IMR-90 (cell line): ENCODE results near the gene CACNB2. TPM values are rescaled to one million over a fixed set of nuclear protein-coding genes. Genes with fewer than 3 reads are reported as not detected.

Source experiments
- ATAC-seq: fragments of 200-7000 bp; cut with Tn5 transposase; 2 replicates; pipeline ENCODE4 v1.9.1; 2020; ENCODE audit warnings: low read depth, mild to moderate bottlenecking, moderate library complexity
- BruUV-seq: library from RNA; stranded (reverse); fragments of 400-500 nt; replicated peaks from 2 replicates; lab custom pipeline; 2021; lab: Mats Ljungman, UMichigan
- CTCF ChIA-PET: fragments of 300-600 bp; formaldehyde crosslinking; extraction: SDS; loops from one replicate; lab custom pipeline; 2021; ENCODE audit warnings: antibody characterized with exemption; lab: Yijun Ruan, JAX
- POLR2A ChIA-PET: fragments of 300-600 bp; sonication (Branson Sonifier 250); formaldehyde crosslinking; loops from one replicate; lab custom pipeline; 2022; ENCODE audit warnings: antibody characterized with exemption; ENCODE audit not compliant: unreplicated experiment; lab: Charles Lee
- DNase-seq: peaks from one replicate; pipeline ENCODE4 v3.0.0; 2013
- H2AFZ ChIP-seq: replicated peaks from 2 replicates; pipeline ENCODE3; 2013; ENCODE audit warnings: low read length, mild to moderate bottlenecking; ENCODE audit not compliant: poor library complexity
- H2AK5ac ChIP-seq: 2 replicates; pipeline ENCODE4 v1.6.1; 2013; ENCODE audit warnings: low read depth, low read length, inconsistent platforms
- H2AK9ac ChIP-seq: replicated peaks from 2 replicates; pipeline ENCODE3; 2013; ENCODE audit warnings: mild to moderate bottlenecking, low read depth, low read length, moderate library complexity; ENCODE audit not compliant: poor library complexity
- H2BK120ac ChIP-seq: 2 replicates; pipeline ENCODE4 v1.6.1; 2013; ENCODE audit warnings: low read depth, low read length, inconsistent platforms
- H2BK15ac ChIP-seq: 3 replicates; pipeline ENCODE4 v1.6.1; 2013; ENCODE audit warnings: low read depth, low read length, inconsistent platforms
- H2BK20ac ChIP-seq: 2 replicates; pipeline ENCODE4 v1.6.1; 2013; ENCODE audit warnings: low read depth, mild to moderate bottlenecking, inconsistent platforms, low read length, moderate library complexity
- H2BK5ac ChIP-seq: 2 replicates; pipeline ENCODE4 v1.6.1; 2013; ENCODE audit warnings: mild to moderate bottlenecking, low read depth, low read length, inconsistent platforms; ENCODE audit not compliant: poor library complexity, severe bottlenecking
- H3K14ac ChIP-seq: replicated peaks from 2 replicates; pipeline ENCODE4 v1.6.1; 2013; ENCODE audit warnings: low read depth, low read length, inconsistent platforms
- H3K18ac ChIP-seq: 2 replicates; pipeline ENCODE4 v1.6.1; 2013; ENCODE audit warnings: low read depth, low read length, control low read depth
- H3K23ac ChIP-seq: 2 replicates; pipeline ENCODE4 v1.6.1; 2013; ENCODE audit warnings: low read depth, low read length, inconsistent platforms
- H3K27ac ChIP-seq: 2 replicates; pipeline ENCODE4 v1.5.1; 2013; ENCODE audit warnings: mild to moderate bottlenecking, control low read depth, low read length; ENCODE audit not compliant: insufficient read depth
- H3K27me3 ChIP-seq: 2 replicates; pipeline ENCODE4 v1.6.1; 2013; ENCODE audit warnings: low read length; ENCODE audit not compliant: control insufficient read depth, insufficient read depth
- H3K36me3 ChIP-seq: 2 replicates; pipeline ENCODE4 v1.6.1; 2013; ENCODE audit warnings: low read length, mixed read lengths; ENCODE audit not compliant: control insufficient read depth, insufficient read depth
- H3K4ac ChIP-seq: 2 replicates; pipeline ENCODE4 v1.6.1; 2013; ENCODE audit warnings: low read depth, low read length, inconsistent platforms
- H3K4me1 ChIP-seq: 2 replicates; pipeline ENCODE4 v1.6.1; 2013; ENCODE audit warnings: low read length, mixed read lengths; ENCODE audit not compliant: control insufficient read depth, insufficient read depth
- H3K4me2 ChIP-seq: 2 replicates; pipeline ENCODE4 v1.6.1; 2013; ENCODE audit warnings: low read depth, mild to moderate bottlenecking, control low read depth, low read length, moderate library complexity
- H3K4me3 ChIP-seq: 2 replicates; pipeline ENCODE4 v1.5.1; 2013; ENCODE audit warnings: low read depth, mild to moderate bottlenecking, control low read depth, low read length, moderate library complexity; ENCODE audit not compliant: insufficient read depth
- H3K56ac ChIP-seq: 2 replicates; pipeline ENCODE4 v1.6.1; 2013; ENCODE audit warnings: low read length, inconsistent platforms; ENCODE audit not compliant: insufficient read depth; ENCODE audit errors: extremely low read depth
- H3K79me1 ChIP-seq, 2 experiments: 2 replicates each; pipeline ENCODE4 v1.6.1; 2013; ENCODE audit warnings: low read length in 2 of 2, inconsistent platforms in 1 of 2, low read depth in 1 of 2
- H3K9ac ChIP-seq: 2 replicates; pipeline ENCODE4 v1.6.1; 2013; ENCODE audit warnings: low read depth, low read length, control low read depth
- H3K9me1 ChIP-seq: 2 replicates; pipeline ENCODE4 v1.6.1; 2013; ENCODE audit warnings: low read length, inconsistent platforms; ENCODE audit not compliant: insufficient read depth
- H3K9me3 ChIP-seq: 2 replicates; pipeline ENCODE4 v1.6.1; 2013; ENCODE audit warnings: low read length; ENCODE audit not compliant: control insufficient read depth, insufficient read depth
- H4K20me1 ChIP-seq: 2 replicates; pipeline ENCODE4 v1.6.1; 2013; ENCODE audit warnings: low read length, inconsistent platforms; ENCODE audit not compliant: insufficient read depth
- H4K5ac ChIP-seq: 2 replicates; pipeline ENCODE4 v1.6.1; 2013; ENCODE audit warnings: mild to moderate bottlenecking, low read depth, low read length, control low read depth
- H4K8ac ChIP-seq, 2 experiments: 2 replicates each; pipeline ENCODE4 v1.6.1; 2013; ENCODE audit warnings: low read depth in 2 of 2, low read length in 2 of 2, control low read depth in 1 of 2, inconsistent platforms in 1 of 2
- H4K91ac ChIP-seq: 2 replicates; pipeline ENCODE4 v1.6.1; 2013; ENCODE audit warnings: low read depth, low read length, inconsistent platforms; ENCODE audit not compliant: insufficient read depth
- BHLHE40 ChIP-seq: fragments of 150-350 bp; IDR thresholded peaks from 2 replicates; pipeline ENCODE4 v1.6.1; 2016; ENCODE audit warnings: mild to moderate bottlenecking, low read depth, low read length
- CHD1 ChIP-seq: IDR thresholded peaks from 2 replicates; pipeline ENCODE4 v1.6.1; 2012; ENCODE audit warnings: low read depth, low read length, improper control_type of control experiment
- FOS ChIP-seq: fragments of 150-350 bp; IDR thresholded peaks from 2 replicates; pipeline ENCODE4 v1.6.1; 2016; ENCODE audit warnings: low read depth, low read length
- MAZ ChIP-seq: IDR thresholded peaks from 2 replicates; pipeline ENCODE4 v1.6.1; 2012; ENCODE audit warnings: low read depth, mild to moderate bottlenecking, low read length, improper control_type of control experiment, moderate library complexity, borderline replicate concordance
- MXI1 ChIP-seq: IDR thresholded peaks from 2 replicates; pipeline ENCODE4 v1.6.1; 2012; ENCODE audit warnings: low read depth, mild to moderate bottlenecking, low read length, moderate library complexity, borderline replicate concordance
- POLR2A ChIP-seq: IDR thresholded peaks from 2 replicates; pipeline ENCODE4 v1.6.1; 2012; ENCODE audit warnings: mild to moderate bottlenecking, low read depth, low read length
- RAD21 ChIP-seq: IDR thresholded peaks from 2 replicates; pipeline ENCODE4 v1.6.1; 2012; ENCODE audit warnings: low read length, improper control_type of control experiment
- USF2 ChIP-seq: fragments of 150-350 bp; IDR thresholded peaks from 2 replicates; pipeline ENCODE4 v1.6.1; 2017; ENCODE audit warnings: mild to moderate bottlenecking, antibody characterized with exemption, low read length, low read depth
- WGBS, 2 experiments: methylation state at CpG; one replicate each; pipeline versions ENCODE4 v1.1.5 to v1.1.7; 2013; ENCODE audit warnings: missing lambda C conversion rate in 2 of 2; ENCODE audit not compliant: insufficient read length in 1 of 2; ENCODE audit errors: extremely low coverage in 2 of 2; 5-methylcytosine and 5-hydroxymethylcytosine counted together
- dilution Hi-C: fragments of 300-500 bp; cut with HindIII; formaldehyde crosslinking; loops from one replicate; pipeline ENCODE4 v1.14.3; 2018; ENCODE audit warnings: low sequenced_read_pairs; ENCODE audit not compliant: unreplicated experiment
- in situ Hi-C: fragments of 300-500 bp; cut with MboI; formaldehyde crosslinking; loops from 3 replicates; pipeline ENCODE4 v1.14.3; 2019; ENCODE audit warnings: low sequenced_read_pairs, inconsistent platforms, mixed read lengths
- intact Hi-C: fragments of 100-400 bp; cut with micrococcal nuclease; formaldehyde crosslinking; loops from 2 replicates; pipeline ENCODE4 v1.10.0; 2022
- polyA plus RNA-seq, 3 experiments: library from polyadenylated mRNA; depleted of rRNA; stranded (reverse); fragments of >200 nt; gene quantifications; 2 replicates each; pipeline ENCODE4 v1.2.3, GENCODE V29; 2012; ENCODE audit warnings: low replicate concordance in 1 of 3
- total RNA-seq: library from RNA; depleted of rRNA; stranded (reverse); fragments of >200 nt; gene quantifications from 2 replicates; pipeline ENCODE4 v1.2.3, GENCODE V29; 2012

CACNB2 gene
- total and polyA plus RNA-seq, 2 of the 4 experiments (the other 2 are of a cell fraction): 0.36 TPM

GRCh38 chr10:18367840-18368239, 227.6 kb downstream of the CACNB2 start:
- 0 out of 2 replicates have a peak overlapping the region, but pooled peaks have one; percentile 10 for H3K14ac ChIP-seq
- H3K4me3 ChIP-seq: no peak overlapping the region
- WGBS, 2 experiments: 100% methylated on average over 1 of the region's 5 CpGs; no CpG with 5 or more reads in 1 of the 2 experiments
- H3K36me3 ChIP-seq: no peaks in the 10 kb centered on the region
- H3K9ac ChIP-seq: no peak overlapping the region
- H4K5ac ChIP-seq: peak overlapping the region; percentile 82; the same call in 1 of the 2 replicates
- CTCF ChIA-PET: interaction anchor here (0.7 kb wide), 1 partner anchor 49 kb away, joined by 3 read pairs; no protein-coding TSS in a partner anchor
- TF ChIP-seq CHD1 (no peak), USF2 (no peak), FOS (no peak), MAZ (no peak), MXI1 (no peak), POLR2A (no peak), RAD21 (no peak), BHLHE40 (no peak)
- peak overlapping the region; percentile 66 for H3K18ac ChIP-seq
- no peak overlapping the region for H4K91ac ChIP-seq
- DNase-seq (no peak), ATAC-seq (no peak)
- H3K4ac ChIP-seq: 0 out of 2 replicates have a peak overlapping the region, but pooled peaks have one; percentile 24
- POLR2A ChIA-PET: interaction anchor here (0.6 kb wide), 1 partner anchor 290 kb away, joined by 5 read pairs; no protein-coding TSS in a partner anchor
- H2BK20ac ChIP-seq: peak overlapping the region; percentile 67
- in situ Hi-C loops (no loop called here), dilution Hi-C loops (no loop called here), intact Hi-C loops (loop anchor here (5.0 kb wide), 1 partner anchor 36 kb away; no protein-coding TSS in a partner anchor)
- no peaks in the 10 kb centered on the region; the same call in 1 of the 2 replicates for H3K9me1 ChIP-seq
- no TSS peak for BruUV-seq
- no peak overlapping the region for H2AFZ ChIP-seq
- H3K56ac ChIP-seq: no peak overlapping the region; the same call in 1 of the 2 replicates
- H3K9me3 ChIP-seq: no peaks in the 10 kb centered on the region
- H2BK15ac ChIP-seq: no peak overlapping the region
- H3K4me1 ChIP-seq: peaks cover 9% of the 10 kb centered on the region
- peak overlapping the region; percentile 37; the same call in 1 of the 2 replicates for H3K4me2 ChIP-seq
- H3K23ac ChIP-seq: no peak overlapping the region
- peak overlapping the region; percentile 41; the same call in 1 of the 2 replicates for H3K27ac ChIP-seq
- no peak overlapping the region for H2AK5ac ChIP-seq
- peak overlapping the region; percentile 89 for H2BK5ac ChIP-seq
- H4K8ac ChIP-seq: peak overlapping the region in 1 of 2 experiments; percentile 51; a peak in 1 of 4 replicates
- no peaks in the 10 kb centered on the region for H3K27me3 ChIP-seq
- H2AK9ac ChIP-seq: no peak overlapping the region
- H3K79me1 ChIP-seq: no peaks in the 10 kb centered on the region
- peak overlapping the region; percentile 48 for H2BK120ac ChIP-seq
- no peaks in the 10 kb centered on the region for H4K20me1 ChIP-seq
